ENCODE data around the gene SP110.

Gene SP110

GRCh38 chr2:230179907-230180306 lies 39.9 kb downstream of the SP110 start:
- TF ChIP-seq CTCF (IDR thresholded peaks at IDR 0.05; ENCODE audit: low read depth, low read length): no peak

GRCh38 chr2:230178546-230179485 lies 41.0 kb downstream of the SP110 start:
- H3K4me3 ChIP-seq (ENCODE audit: low read depth, low read length): no peak overlapping the region
- TF ChIP-seq CTCF (IDR thresholded peaks at IDR 0.05; ENCODE audit: low read depth, low read length): no peak

More at GRCh38 chr2:230179907-230180306, 39.9 kb downstream of the SP110 start:
- H3K4me3 ChIP-seq (ENCODE audit: low read depth, low read length): no peak overlapping the region

- TF ChIP-seq CTCF (IDR thresholded peaks at IDR 0.05; ENCODE audit: low read depth, low read length): no peak
- no peak overlapping the region for H3K4me3 ChIP-seq (ENCODE audit: low read depth, low read length)
These were observed 42.8 kb downstream of the SP110 start for GRCh38 chr2:230176996-230177395.

GRCh38 chr2:230174466-230174865 lies 45.3 kb downstream of the SP110 start:
- no peak overlapping the region for H3K4me3 ChIP-seq (ENCODE audit: low read depth, low read length)
- no peak for TF ChIP-seq CTCF (IDR thresholded peaks at IDR 0.05; ENCODE audit: low read depth, low read length)

- H3K4me3 ChIP-seq (ENCODE audit: low read depth, low read length): no peak overlapping the region
- no peak for TF ChIP-seq CTCF (IDR thresholded peaks at IDR 0.05; ENCODE audit: low read depth, low read length)
These were observed 46.9 kb downstream of the SP110 start for GRCh38 chr2:230172852-230173251.

- H3K4me3 ChIP-seq (ENCODE audit: low read depth, low read length): no peak overlapping the region
- TF ChIP-seq CTCF (IDR thresholded peaks at IDR 0.05; ENCODE audit: low read depth, low read length): no peak
These were observed 47.6 kb downstream of the SP110 start for GRCh38 chr2:230172156-230172555.

- no peak for TF ChIP-seq CTCF (IDR thresholded peaks at IDR 0.05; ENCODE audit: low read depth, low read length)
- no peak overlapping the region for H3K4me3 ChIP-seq (ENCODE audit: low read depth, low read length)
These were observed 49.3 kb downstream of the SP110 start for GRCh38 chr2:230170532-230170931.

Measured in WI38 (cell line).